Stimulated activated naive CD8-positive, alpha-beta T cell treated with anti-CD3 and anti-CD28 coated beads, Interleukin-15, amount 100 ng/mL, for 72 hours (primary cell): Measurements from ENCODE around the gene HEXIM2.
A peak's percentile ranks its signal among the peaks of the same experiment; 100 is the strongest.

Source experiments
- ATAC-seq: fragments of 150-1000 bp; cut with Tn5 transposase; 2 replicates; pipeline ENCODE4 v1.10.0; 2021; ENCODE audit warnings: mild to moderate bottlenecking, moderate library complexity
- DNase-seq, 2 donors: peaks; one replicate each; pipeline ENCODE4 v3.0.0; 2021 to 2022
- H3K27ac Mint-ChIP-seq, 2 donors: one replicate each; pipeline ENCODE4 v1.8.0; 2022; ENCODE audit warnings: mild to moderate bottlenecking in 2 of 2, mixed read lengths in 2 of 2, moderate library complexity in 2 of 2
- H3K27me3 Mint-ChIP-seq: one replicate; pipeline ENCODE4 v1.8.0; 2022; ENCODE audit warnings: mixed read lengths
- H3K4me1 Mint-ChIP-seq: one replicate; pipeline ENCODE4 v1.8.0; 2022; ENCODE audit warnings: mild to moderate bottlenecking, mixed read lengths
- H3K4me3 Mint-ChIP-seq, 2 donors: one replicate each; pipeline ENCODE4 v1.8.0; 2022; ENCODE audit warnings: mild to moderate bottlenecking in 2 of 2, mixed read lengths in 2 of 2, moderate library complexity in 1 of 2
- H3K9me3 Mint-ChIP-seq, 2 donors: one replicate each; pipeline ENCODE4 v1.8.0; 2022; ENCODE audit warnings: mixed read lengths in 2 of 2

Gene HEXIM2

DNA sequence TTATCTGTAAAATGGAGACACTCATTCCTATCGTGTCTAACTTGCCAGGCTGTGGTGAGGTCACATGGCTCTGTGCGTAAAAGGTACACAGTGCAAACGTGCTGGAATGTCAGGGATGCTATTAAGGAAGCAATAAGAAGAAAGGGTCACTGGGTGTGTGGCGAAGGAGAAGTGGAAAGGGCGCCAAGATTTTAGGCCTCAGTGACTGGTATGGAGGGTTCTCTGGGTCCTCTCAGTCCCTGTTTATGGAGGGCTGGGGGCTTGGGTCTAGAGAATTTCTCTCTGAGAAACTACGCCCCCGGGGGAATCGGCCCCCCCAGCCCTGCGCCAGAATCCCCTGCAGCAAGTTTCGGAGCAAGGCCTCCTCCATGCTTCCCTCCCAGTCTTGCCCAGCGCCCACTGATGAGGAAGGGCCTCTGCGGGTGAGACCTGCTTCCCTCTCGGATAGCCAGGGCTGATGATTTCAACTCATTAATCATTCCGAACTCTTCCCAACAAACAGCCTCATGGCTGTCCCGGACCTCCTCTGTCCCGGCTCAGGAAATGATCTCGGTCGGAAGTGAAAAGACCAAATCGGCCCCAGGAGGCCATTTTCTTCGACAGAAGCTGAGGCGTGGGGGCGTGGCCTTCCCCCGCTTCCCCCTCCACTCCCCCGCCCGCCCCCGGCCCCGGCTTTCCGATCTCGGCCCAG, 14.6 kb upstream of the HEXIM2 start:
- Mint-ChIP-seq H3K9me3 (no peaks in the 10 kb centered on the region), H3K4me1 (peaks cover 68% of the 10 kb centered on the region), H3K27ac (peak overlapping the region; percentile 99 to 100), H3K4me3 (peak overlapping the region; percentile 90 to 94), H3K27me3 (no peaks in the 10 kb centered on the region)
- peak; percentile 11 for ATAC-seq
- no peak for DNase-seq

DNA sequence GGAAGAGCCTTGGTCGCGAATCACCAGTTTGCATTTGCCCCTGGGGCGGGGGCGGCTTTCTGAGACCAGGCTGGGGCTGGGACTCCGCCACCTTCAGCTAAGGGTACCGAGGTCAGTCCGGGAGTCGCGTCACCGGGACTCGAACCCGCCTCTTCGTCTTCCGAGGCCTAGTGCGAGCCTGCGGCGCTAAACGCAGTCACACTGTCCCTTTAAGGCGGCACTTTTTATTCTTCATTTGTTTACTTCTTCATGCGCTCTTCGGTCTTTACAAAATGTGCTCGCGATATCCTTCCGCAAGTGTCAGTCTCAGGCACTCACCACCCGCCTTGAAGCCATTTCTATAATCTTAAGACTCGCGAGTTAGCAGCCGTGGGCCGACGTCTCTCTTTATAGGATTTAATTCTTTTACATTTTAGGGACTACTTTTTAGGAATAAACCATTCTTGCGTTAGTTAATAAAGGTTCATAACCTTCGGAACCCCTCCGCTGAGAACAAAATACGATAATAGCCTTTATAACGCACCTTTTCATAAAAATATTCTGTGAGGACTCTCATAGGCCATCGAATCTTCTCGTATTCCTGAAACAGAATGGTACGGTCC, 14.0 kb upstream of the HEXIM2 start:
- DNase-seq, result peak; percentile 84 to 88
- Mint-ChIP-seq H3K4me3 (peak overlapping the region; percentile 90 to 94), H3K27ac (peak overlapping the region; percentile 99 to 100), H3K4me1 (peaks cover 68% of the 10 kb centered on the region), H3K27me3 (no peaks in the 10 kb centered on the region), H3K9me3 (no peaks in the 10 kb centered on the region)
- peak; percentile 54 for ATAC-seq

DNA sequence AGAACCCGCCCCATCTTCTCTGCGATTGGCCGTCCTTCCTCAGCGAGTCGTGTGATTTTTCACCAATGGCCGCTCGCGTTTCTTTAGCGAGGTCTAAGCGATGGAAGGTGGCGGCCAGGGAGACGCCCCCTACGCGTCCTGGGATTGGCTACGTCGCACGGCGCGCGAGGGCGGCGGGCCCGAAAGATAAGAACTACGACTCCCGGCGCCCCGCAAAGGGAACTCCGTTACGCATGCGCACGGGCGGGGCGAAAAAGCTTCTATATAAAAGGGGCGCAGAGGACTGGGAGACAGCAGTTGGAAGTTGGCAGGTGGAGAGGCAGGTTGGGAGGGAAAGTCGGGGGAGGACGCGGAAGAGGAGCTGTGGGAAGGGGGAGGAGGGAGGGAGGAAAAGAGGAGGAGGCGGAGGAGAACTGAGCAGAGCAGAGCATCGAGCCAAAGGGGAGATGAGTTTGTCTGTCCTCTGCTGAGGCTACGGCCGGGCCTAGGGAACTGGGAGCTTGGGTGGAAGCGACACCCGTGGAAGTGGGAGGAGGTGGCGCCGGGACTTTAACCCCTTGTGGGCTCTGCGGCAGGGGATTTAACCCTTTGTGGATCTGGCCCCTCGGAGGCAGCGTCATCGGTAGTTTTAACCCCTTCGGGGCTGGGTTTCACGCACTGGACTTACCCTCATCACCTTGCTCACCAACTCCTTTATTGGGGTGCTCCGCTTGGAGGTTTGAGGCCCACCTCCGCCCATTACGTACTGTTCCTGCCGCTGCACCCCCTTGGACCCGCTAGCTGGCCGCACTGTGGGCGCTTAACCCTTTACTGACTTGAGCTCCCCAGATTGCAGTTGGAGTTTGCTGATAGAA, 13.3 kb upstream of the HEXIM2 start, which contains the start of gene HEXIM1:
HEXIM1 (plus strand) TSS at position 293 of the 854 bp plus-strand sequence. CDS start 716 bp downstream, outside the sequence.
- Mint-ChIP-seq H3K27me3 (no peaks in the 10 kb centered on the region), H3K4me3 (peak within 1 kb of the TSS; percentile 90 to 94), H3K27ac (peak within 1 kb of the TSS; percentile 99 to 100), H3K9me3 (no peaks in the 10 kb centered on the region), H3K4me1 (peaks cover 60% of the 10 kb centered on the region)
- DNase-seq (peak; percentile 99 to 100), ATAC-seq (peak; percentile 82)

GRCh38 chr17:45149037-45149668, 12.5 kb upstream of the HEXIM2 start:
- H3K27me3 Mint-ChIP-seq, result no peaks in the 10 kb centered on the region
- DNase-seq (peak; percentile 79 to 83), ATAC-seq (peak; percentile 39)
- peak overlapping the region; percentile 90 to 94 for H3K4me3 Mint-ChIP-seq
- H3K4me1 Mint-ChIP-seq, result peaks cover 53% of the 10 kb centered on the region
- peak overlapping the region; percentile 99 to 100 for H3K27ac Mint-ChIP-seq
- no peaks in the 10 kb centered on the region for H3K9me3 Mint-ChIP-seq

DNA sequence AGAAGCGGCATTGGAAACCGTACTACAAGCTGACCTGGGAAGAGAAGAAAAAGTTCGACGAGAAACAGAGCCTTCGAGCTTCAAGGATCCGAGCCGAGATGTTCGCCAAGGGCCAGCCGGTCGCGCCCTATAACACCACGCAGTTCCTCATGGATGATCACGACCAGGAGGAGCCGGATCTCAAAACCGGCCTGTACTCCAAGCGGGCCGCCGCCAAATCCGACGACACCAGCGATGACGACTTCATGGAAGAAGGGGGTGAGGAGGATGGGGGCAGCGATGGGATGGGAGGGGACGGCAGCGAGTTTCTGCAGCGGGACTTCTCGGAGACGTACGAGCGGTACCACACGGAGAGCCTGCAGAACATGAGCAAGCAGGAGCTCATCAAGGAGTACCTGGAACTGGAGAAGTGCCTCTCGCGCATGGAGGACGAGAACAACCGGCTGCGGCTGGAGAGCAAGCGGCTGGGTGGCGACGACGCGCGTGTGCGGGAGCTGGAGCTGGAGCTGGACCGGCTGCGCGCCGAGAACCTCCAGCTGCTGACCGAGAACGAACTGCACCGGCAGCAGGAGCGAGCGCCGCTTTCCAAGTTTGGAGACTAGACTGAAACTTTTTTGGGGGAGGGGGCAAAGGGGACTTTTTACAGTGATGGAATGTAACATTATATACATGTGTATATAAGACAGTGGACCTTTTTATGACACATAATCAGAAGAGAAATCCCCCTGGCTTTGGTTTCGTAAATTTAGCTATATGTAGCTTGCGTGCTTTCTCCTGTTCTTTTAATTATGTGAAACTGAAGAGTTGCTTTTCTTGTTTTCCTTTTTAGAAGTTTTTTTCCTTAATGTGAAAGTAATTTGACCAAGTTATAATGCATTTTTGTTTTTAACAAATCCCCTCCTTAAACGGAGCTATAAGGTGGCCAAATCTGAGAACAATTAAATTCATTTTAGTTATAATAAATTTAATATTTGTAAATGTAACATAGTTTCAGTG, 11.7 kb upstream of the HEXIM2 start:
- H3K9me3 Mint-ChIP-seq, result no peaks in the 10 kb centered on the region
- no peaks in the 10 kb centered on the region for H3K27me3 Mint-ChIP-seq
- H3K4me3 Mint-ChIP-seq, result peak overlapping the region; percentile 90 to 94
- no peak for ATAC-seq
- DNase-seq, result peak; percentile 50 to 58
- peak overlapping the region; percentile 90 to 100 for H3K27ac Mint-ChIP-seq
- H3K4me1 Mint-ChIP-seq, result peaks cover 49% of the 10 kb centered on the region

- Mint-ChIP-seq H3K27ac (peak overlapping the region; percentile 53 to 74), H3K4me1 (peaks cover 47% of the 10 kb centered on the region), H3K27me3 (no peaks in the 10 kb centered on the region), H3K4me3 (peak overlapping the region; percentile 77 to 90), H3K9me3 (no peaks in the 10 kb centered on the region)
- no peak for ATAC-seq
- no peak for DNase-seq
Observed at GRCh38 chr17:45150911-45151809, 10.5 kb upstream of the HEXIM2 start.

- Mint-ChIP-seq H3K27me3 (no peaks in the 10 kb centered on the region), H3K4me1 (peaks cover 52% of the 10 kb centered on the region), H3K4me3 (no peak overlapping the region), H3K27ac (no peak overlapping the region), H3K9me3 (no peaks in the 10 kb centered on the region)
- DNase-seq (no peak), ATAC-seq (no peak)
Observed at GRCh38 chr17:45155029-45155428, 6.6 kb upstream of the HEXIM2 start.

DNA sequence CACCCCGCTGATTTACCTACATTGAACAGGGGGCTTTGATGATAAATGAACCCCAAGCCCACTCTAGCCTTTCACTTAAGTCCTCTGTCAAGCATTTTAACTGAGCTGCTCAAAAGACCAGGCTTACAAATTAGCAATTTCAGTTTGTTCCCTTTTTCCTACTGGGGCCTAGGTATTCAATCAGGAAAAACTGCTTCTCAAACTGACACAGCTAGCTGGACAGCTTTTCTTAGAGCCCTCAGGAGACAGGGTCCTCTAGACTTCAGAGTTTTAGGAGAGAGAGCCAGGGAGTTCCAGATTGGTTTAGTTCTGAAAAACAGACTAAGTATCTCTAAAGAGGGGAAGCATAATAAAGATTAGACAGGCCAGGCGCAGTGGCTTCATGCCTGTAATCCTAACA, 6.2 kb upstream of the HEXIM2 start:
- H3K27me3 Mint-ChIP-seq, result no peaks in the 10 kb centered on the region
- DNase-seq, result no peak
- no peak overlapping the region for H3K27ac Mint-ChIP-seq
- H3K4me3 Mint-ChIP-seq, result no peak overlapping the region
- no peaks in the 10 kb centered on the region for H3K9me3 Mint-ChIP-seq
- H3K4me1 Mint-ChIP-seq, result peaks cover 53% of the 10 kb centered on the region
- ATAC-seq, result no peak

DNA sequence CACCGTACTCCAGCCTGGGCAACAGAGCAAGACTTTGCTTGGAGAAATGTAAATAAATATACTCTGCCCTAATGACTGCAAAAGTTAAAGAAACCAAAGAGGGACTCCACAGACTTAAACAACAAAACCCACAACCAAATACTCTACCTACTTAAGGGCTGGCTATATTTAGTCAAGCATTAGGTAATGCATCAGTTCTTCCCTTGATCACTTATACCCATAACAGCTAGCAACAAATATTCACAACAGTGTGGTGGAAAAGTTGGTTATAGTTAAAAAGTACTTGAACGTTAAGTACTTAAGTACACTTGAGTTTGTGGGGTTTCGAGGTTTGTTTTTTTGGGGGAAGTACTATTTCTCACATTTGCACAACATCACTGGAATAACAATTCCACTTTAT, 5.4 kb upstream of the HEXIM2 start:
- H3K9me3 Mint-ChIP-seq, result no peaks in the 10 kb centered on the region
- no peak overlapping the region for H3K4me3 Mint-ChIP-seq
- DNase-seq, result no peak
- no peak for ATAC-seq
- H3K4me1 Mint-ChIP-seq, result peaks cover 48% of the 10 kb centered on the region
- no peak overlapping the region for H3K27ac Mint-ChIP-seq
- no peaks in the 10 kb centered on the region for H3K27me3 Mint-ChIP-seq

GRCh38 chr17:45160447-45161287, 1.0 kb upstream of the HEXIM2 start:
- Mint-ChIP-seq H3K27ac (peak overlapping the region; percentile 99), H3K9me3 (no peaks in the 10 kb centered on the region), H3K4me1 (peaks cover 56% of the 10 kb centered on the region)

DNA sequence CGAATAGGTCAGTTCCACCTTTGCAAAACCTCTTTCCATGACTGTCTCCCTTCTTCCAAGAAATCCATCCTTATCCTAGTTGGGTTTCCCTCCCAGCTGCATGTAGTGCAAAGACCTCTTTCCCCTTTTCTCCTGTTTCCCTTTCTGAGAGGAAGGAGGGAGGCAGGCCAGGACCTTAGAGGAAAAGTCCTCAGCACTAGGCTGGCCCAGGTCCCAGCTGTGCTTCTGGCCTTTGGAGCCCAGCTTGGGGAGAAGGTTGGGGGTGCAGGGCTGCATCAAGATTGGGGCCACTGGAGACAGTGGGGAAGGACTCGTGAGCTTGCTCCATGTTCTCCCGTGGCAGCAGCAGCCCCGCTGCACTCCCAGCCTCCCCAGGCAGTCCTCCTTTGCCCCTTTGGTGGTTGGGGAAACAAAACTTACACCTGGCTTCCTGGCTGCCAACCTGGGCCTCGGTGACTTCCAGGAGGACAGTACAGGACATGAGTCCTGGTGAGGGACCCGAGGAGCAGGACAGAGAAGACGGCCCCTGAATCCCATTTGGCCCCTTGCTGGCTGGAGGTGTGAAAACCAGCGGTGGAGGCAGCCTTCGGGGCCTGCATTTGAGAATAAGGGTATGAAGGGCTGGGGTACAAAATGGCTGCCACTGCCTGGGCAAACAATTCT, 481 bp downstream of the HEXIM2 start:
- H3K4me3 Mint-ChIP-seq, result peak overlapping the region; percentile 95 to 97
- H3K4me1 Mint-ChIP-seq, result peaks cover 48% of the 10 kb centered on the region
- H3K27me3 Mint-ChIP-seq, result no peaks in the 10 kb centered on the region
- DNase-seq (no peak), ATAC-seq (no peak)
- peak overlapping the region; percentile 72 to 88 for H3K27ac Mint-ChIP-seq
- H3K9me3 Mint-ChIP-seq, result no peaks in the 10 kb centered on the region

More at GRCh38 chr17:45160447-45161287, 1.0 kb upstream of the HEXIM2 start:
- Mint-ChIP-seq H3K4me3 (peak overlapping the region; percentile 95 to 97), H3K27me3 (no peaks in the 10 kb centered on the region)
- ATAC-seq, result peak; percentile 31
- DNase-seq, result peak in 1 of 2 donors; percentile 60

GRCh38 chr17:45164734-45165269, 3.1 kb downstream of the HEXIM2 start:
- ATAC-seq (no peak), DNase-seq (no peak)
- Mint-ChIP-seq H3K27ac (no peak overlapping the region), H3K9me3 (no peaks in the 10 kb centered on the region), H3K4me1 (peaks cover 23% of the 10 kb centered on the region), H3K4me3 (no peak overlapping the region), H3K27me3 (no peaks in the 10 kb centered on the region)
